ENCODE results near the gene EDC3.

DNA sequence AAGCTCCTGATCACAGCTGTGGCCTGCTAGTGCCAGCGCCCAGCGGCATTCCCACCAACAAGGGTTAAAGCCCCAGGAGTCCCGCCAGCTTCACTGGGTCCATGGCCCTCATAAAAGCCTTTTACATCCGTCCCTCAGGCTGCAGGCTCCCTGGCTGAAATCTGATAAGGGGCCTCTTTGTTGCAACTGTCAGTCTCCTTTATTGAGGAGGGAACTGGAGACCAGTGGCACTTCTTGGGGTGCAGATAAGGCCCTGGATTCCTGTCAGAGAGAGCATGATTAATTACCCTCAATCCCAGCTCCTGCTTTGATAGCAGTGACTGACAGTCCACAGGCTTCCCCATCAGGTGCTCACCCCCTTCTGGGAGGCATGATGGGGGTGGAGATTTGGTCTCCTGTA is 111.0 kb downstream of the EDC3 start:
- TF ChIP-seq, protein P1, sequence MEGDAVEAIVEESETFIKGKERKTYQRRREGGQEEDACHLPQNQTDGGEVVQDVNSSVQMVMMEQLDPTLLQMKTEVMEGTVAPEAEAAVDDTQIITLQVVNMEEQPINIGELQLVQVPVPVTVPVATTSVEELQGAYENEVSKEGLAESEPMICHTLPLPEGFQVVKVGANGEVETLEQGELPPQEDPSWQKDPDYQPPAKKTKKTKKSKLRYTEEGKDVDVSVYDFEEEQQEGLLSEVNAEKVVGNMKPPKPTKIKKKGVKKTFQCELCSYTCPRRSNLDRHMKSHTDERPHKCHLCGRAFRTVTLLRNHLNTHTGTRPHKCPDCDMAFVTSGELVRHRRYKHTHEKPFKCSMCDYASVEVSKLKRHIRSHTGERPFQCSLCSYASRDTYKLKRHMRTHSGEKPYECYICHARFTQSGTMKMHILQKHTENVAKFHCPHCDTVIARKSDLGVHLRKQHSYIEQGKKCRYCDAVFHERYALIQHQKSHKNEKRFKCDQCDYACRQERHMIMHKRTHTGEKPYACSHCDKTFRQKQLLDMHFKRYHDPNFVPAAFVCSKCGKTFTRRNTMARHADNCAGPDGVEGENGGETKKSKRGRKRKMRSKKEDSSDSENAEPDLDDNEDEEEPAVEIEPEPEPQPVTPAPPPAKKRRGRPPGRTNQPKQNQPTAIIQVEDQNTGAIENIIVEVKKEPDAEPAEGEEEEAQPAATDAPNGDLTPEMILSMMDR (IDR thresholded peaks at IDR 0.05), result no peak
- no peak for TF ChIP-seq ZFX (IDR thresholded peaks at IDR 0.05; ENCODE audit: borderline replicate concordance)

All from 22Rv1 (cell line).